Measurements from ENCODE around the gene DMXL1.

DNA sequence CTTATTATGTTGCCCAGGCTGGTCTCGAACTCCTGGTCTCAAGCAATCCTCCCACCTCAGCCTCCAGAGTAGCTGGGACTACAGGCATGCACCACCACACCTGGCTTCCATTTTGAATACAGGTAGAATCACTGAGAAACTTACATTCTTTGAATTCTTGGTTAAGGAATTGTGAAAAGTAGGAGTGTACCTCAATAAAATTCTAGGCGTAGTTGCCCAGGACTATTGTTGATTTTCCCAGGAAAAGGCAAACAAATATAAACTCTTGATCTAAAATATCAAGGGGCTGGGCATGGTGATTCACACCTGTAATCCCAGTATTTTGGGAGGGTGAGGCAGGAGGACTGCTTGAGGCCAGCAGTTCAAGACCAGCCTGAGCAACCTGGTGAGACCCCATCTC is 16.8 kb upstream of the DMXL1 start:
- TF ChIP-seq, protein P1, sequence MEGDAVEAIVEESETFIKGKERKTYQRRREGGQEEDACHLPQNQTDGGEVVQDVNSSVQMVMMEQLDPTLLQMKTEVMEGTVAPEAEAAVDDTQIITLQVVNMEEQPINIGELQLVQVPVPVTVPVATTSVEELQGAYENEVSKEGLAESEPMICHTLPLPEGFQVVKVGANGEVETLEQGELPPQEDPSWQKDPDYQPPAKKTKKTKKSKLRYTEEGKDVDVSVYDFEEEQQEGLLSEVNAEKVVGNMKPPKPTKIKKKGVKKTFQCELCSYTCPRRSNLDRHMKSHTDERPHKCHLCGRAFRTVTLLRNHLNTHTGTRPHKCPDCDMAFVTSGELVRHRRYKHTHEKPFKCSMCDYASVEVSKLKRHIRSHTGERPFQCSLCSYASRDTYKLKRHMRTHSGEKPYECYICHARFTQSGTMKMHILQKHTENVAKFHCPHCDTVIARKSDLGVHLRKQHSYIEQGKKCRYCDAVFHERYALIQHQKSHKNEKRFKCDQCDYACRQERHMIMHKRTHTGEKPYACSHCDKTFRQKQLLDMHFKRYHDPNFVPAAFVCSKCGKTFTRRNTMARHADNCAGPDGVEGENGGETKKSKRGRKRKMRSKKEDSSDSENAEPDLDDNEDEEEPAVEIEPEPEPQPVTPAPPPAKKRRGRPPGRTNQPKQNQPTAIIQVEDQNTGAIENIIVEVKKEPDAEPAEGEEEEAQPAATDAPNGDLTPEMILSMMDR (IDR thresholded peaks at IDR 0.05), result no peak
- TF ChIP-seq POLR2A (IDR thresholded peaks at IDR 0.05) (no peak), POLR2AphosphoS5 (IDR thresholded peaks at IDR 0.05) (no peak)

All from breast epithelium (tissue), 3 donors.